Endothelial cell of umbilical vein (primary cell): ENCODE results near the gene NELL2. TPM values are rescaled to one million over a fixed set of nuclear protein-coding genes. Genes with fewer than 3 reads are reported as not detected.

ENCODE experiments used
- BruUV-seq: library from RNA; stranded (reverse); fragments of 400-500 nt; replicated peaks from 2 replicates; lab custom pipeline; 2021; lab: Mats Ljungman, UMichigan
- CTCF ChIA-PET: fragments of 300-600, 350-600 bp; sonication (Branson Sonifier 250); formaldehyde crosslinking; loops from one replicate; lab custom pipeline; 2021; ENCODE audit warnings: antibody characterized with exemption, inconsistent platforms; lab: Charles Lee
- POLR2A ChIA-PET: fragments of 300-600, 350-600 bp; sonication (Branson Sonifier 250); formaldehyde crosslinking; loops from one replicate; lab custom pipeline; 2021; ENCODE audit warnings: antibody characterized with exemption, inconsistent platforms; lab: Charles Lee
- DNase-seq: peaks from one replicate; pipeline ENCODE4 v3.0.0-alpha.2; 2011; ENCODE audit warnings: low read depth, low spot score
- FAIRE-seq: peaks from 2 replicates; lab custom pipeline; 2011; peaks lifted over from hg19 to GRCh38; lab: Jason Lieb, UNC
- H2AFZ ChIP-seq: 2 replicates; pipeline ENCODE4 v1.6.0; 2012; ENCODE audit warnings: low read depth, low read length, control low read depth, inconsistent platforms
- H3K27ac ChIP-seq: 2 replicates; pipeline ENCODE4 v1.5.1; 2011; ENCODE audit warnings: low read depth, mild to moderate bottlenecking, control low read depth, low read length, moderate library complexity; ENCODE audit not compliant: insufficient read depth
- H3K27me3 ChIP-seq, 2 experiments: 2 replicates each; pipeline versions ENCODE4 v1.6.0 to v1.6.1; 2011; ENCODE audit warnings: low read length in 2 of 2, mixed read lengths in 1 of 2; ENCODE audit not compliant: control insufficient read depth in 2 of 2, insufficient read depth in 2 of 2
- H3K36me3 ChIP-seq, 2 experiments: 2 replicates in 1 of 2; 3 replicates in 1 of 2; pipeline ENCODE4 v1.5.1; 2011; ENCODE audit warnings: low read length in 2 of 2, mild to moderate bottlenecking in 1 of 2, moderate library complexity in 1 of 2; ENCODE audit not compliant: control insufficient read depth in 2 of 2, insufficient read depth in 2 of 2; ENCODE audit errors: extremely low read depth in 1 of 2
- H3K4me1 ChIP-seq: 3 replicates; pipeline ENCODE4 v1.5.1; 2011; ENCODE audit warnings: mild to moderate bottlenecking, low read length; ENCODE audit not compliant: control insufficient read depth, insufficient read depth; ENCODE audit errors: extremely low read depth
- H3K4me2 ChIP-seq: 2 replicates; pipeline ENCODE4 v1.6.1; 2011; ENCODE audit warnings: low read length, control low read depth, mixed read lengths; ENCODE audit not compliant: insufficient read depth
- H3K4me3 ChIP-seq, 3 experiments: fragments of 200-600 bp in 1 of 3; sonication (generic), shearing (Covaris generic) in 1 of 3; replicated peaks in 1 of 3; 2 replicates each; pipeline ENCODE4 v1.5.1; 2011 to 2016; ENCODE audit warnings: control low read depth in 3 of 3, low read length in 3 of 3, mild to moderate bottlenecking in 2 of 3, inconsistent platforms in 1 of 3, low read depth in 1 of 3, moderate library complexity in 1 of 3; ENCODE audit not compliant: insufficient read depth in 1 of 3
- H3K79me2 ChIP-seq: 2 replicates; pipeline ENCODE4 v1.6.0; 2012; ENCODE audit warnings: low read length, inconsistent platforms; ENCODE audit not compliant: control insufficient read depth, insufficient read depth
- H3K9ac ChIP-seq: replicated peaks from 2 replicates; pipeline ENCODE3; 2011; ENCODE audit warnings: low read length, control low read depth; ENCODE audit not compliant: insufficient read depth; ENCODE audit errors: extremely low read depth
- H3K9me1 ChIP-seq: replicated peaks from 3 replicates; pipeline ENCODE4 v1.6.0; 2011; ENCODE audit warnings: mild to moderate bottlenecking, low read length; ENCODE audit not compliant: control insufficient read depth, insufficient read depth; ENCODE audit errors: extremely low read depth
- H3K9me3 ChIP-seq: replicated peaks from 2 replicates; pipeline ENCODE4 v1.5.1; 2012; ENCODE audit warnings: low read length, inconsistent platforms; ENCODE audit not compliant: control insufficient read depth, insufficient read depth
- H4K20me1 ChIP-seq: replicated peaks from 2 replicates; pipeline ENCODE3; 2011; ENCODE audit warnings: mild to moderate bottlenecking, low read length; ENCODE audit not compliant: control insufficient read depth, insufficient read depth; ENCODE audit errors: extremely low read depth
- CTCF ChIP-seq, 2 donors: IDR thresholded peaks; 1 replicate in 1 of 2; 2 replicates in 1 of 2; pipeline ENCODE4 v1.5.1; 2011; ENCODE audit warnings: low read length in 2 of 2, mild to moderate bottlenecking in 2 of 2, moderate library complexity in 2 of 2, control low read depth in 1 of 2, inconsistent platforms in 1 of 2, low read depth in 1 of 2; ENCODE audit not compliant: insufficient read depth in 1 of 2; ENCODE audit errors: extremely low read depth in 1 of 2
- EZH2 ChIP-seq: IDR thresholded peaks from 2 replicates; pipeline ENCODE4 v1.6.1; 2012; ENCODE audit warnings: borderline replicate concordance, low read depth, mild to moderate bottlenecking, moderate library complexity, low read length, inconsistent platforms; ENCODE audit not compliant: severe bottlenecking
- FOS ChIP-seq: IDR thresholded peaks from 2 replicates; pipeline ENCODE4 v1.6.1; 2011; ENCODE audit warnings: mild to moderate bottlenecking, low read length, moderate library complexity, borderline replicate concordance; ENCODE audit not compliant: insufficient read depth
- GATA2 ChIP-seq: IDR thresholded peaks from 2 replicates; pipeline ENCODE4 v1.7.0; 2011; ENCODE audit warnings: low read depth, mild to moderate bottlenecking, moderate library complexity, mixed read lengths, low read length; ENCODE audit not compliant: insufficient read length, insufficient read depth
- MAX ChIP-seq: IDR thresholded peaks from 2 replicates; pipeline ENCODE4 v1.6.1; 2011; ENCODE audit not compliant: insufficient read depth, insufficient read length
- MYC ChIP-seq: IDR thresholded peaks from one replicate; pipeline ENCODE4 v1.6.1; 2011; ENCODE audit warnings: mild to moderate bottlenecking, low read depth, low read length
- POLR2A ChIP-seq: IDR thresholded peaks from 2 replicates; pipeline ENCODE4 v1.6.1; 2012; ENCODE audit warnings: low read depth, mild to moderate bottlenecking, control low read depth, low read length
- dilution Hi-C: fragments of 300-500 bp; cut with MboI; formaldehyde crosslinking; loops from one replicate; pipeline ENCODE4 v1.15.0; 2019; ENCODE audit warnings: low sequenced_read_pairs; ENCODE audit not compliant: extremely low pct_ligation_motif_present
- intact Hi-C: fragments of 100-400 bp; cut with micrococcal nuclease; formaldehyde crosslinking; loops from one replicate; pipeline ENCODE4 v1.10.0; 2022
- polyA plus RNA-seq, 4 experiments: library from polyadenylated mRNA; depleted of rRNA in 3 of 4; stranded (reverse) in 3 of 4; unstranded in 1 of 4; fragments of >200 nt; gene quantifications; 2 replicates each; pipeline versions ENCODE4 v1.2.1 to v1.2.3, GENCODE V29; 2011 to 2012; ENCODE audit warnings: missing spikeins in 1 of 4
- total RNA-seq: library from RNA; stranded (reverse); gene quantifications from 2 replicates; pipeline ENCODE4 v1.2.3, GENCODE V29; 2021

NELL2 gene
- total and polyA plus RNA-seq, 2 donors (not counting 3 experiments of a cell fraction or from before 2014, with no cell fraction given): 0.11 to 0.49 TPM

GRCh38 chr12:44460261-44460660 is 415.9 kb downstream of the NELL2 start:
- no peaks in the 10 kb centered on the region for H3K36me3 ChIP-seq
- BruUV-seq: no TSS peak
- ChIA-PET CTCF (no interaction called here), POLR2A (no interaction called here)
- H3K79me2 ChIP-seq: no peaks in the 10 kb centered on the region
- no peaks in the 10 kb centered on the region for H3K4me1 ChIP-seq
- no peak overlapping the region for H3K27ac ChIP-seq
- no peaks in the 10 kb centered on the region for H3K9me3 ChIP-seq
- DNase-seq (no peak), FAIRE-seq (no peak)
- no peak overlapping the region for H3K4me3 ChIP-seq
- no peak overlapping the region for H3K4me2 ChIP-seq
- no peak overlapping the region for H2AFZ ChIP-seq
- no peaks in the 10 kb centered on the region for H4K20me1 ChIP-seq
- TF ChIP-seq MAX: no peak
- TF ChIP-seq GATA2: no peak
- TF ChIP-seq MYC: no peak
- TF ChIP-seq POLR2A: no peak
- no peak for TF ChIP-seq FOS
- no peak for TF ChIP-seq EZH2
- no peak for TF ChIP-seq CTCF (IDR thresholded peaks at IDR 0.05; ENCODE audit: extremely low read depth in 1 of 2, insufficient read depth in 1 of 2, low read depth in 1 of 2, low read length in 2 of 2)
- dilution Hi-C loops: no loop called here
- H3K9ac ChIP-seq: no peak overlapping the region
- intact Hi-C loops: no loop called here
- H3K9me1 ChIP-seq: no peaks in the 10 kb centered on the region
- no peaks in the 10 kb centered on the region for H3K27me3 ChIP-seq
